ENCODE results near the gene ST8SIA1.
"Not testable (repeated sequence)": the region's sequence is repeated elsewhere in the genome, so short reads cannot be mapped to it uniquely, and the experiment has no call there.

The ST8SIA1 gene, protein sequence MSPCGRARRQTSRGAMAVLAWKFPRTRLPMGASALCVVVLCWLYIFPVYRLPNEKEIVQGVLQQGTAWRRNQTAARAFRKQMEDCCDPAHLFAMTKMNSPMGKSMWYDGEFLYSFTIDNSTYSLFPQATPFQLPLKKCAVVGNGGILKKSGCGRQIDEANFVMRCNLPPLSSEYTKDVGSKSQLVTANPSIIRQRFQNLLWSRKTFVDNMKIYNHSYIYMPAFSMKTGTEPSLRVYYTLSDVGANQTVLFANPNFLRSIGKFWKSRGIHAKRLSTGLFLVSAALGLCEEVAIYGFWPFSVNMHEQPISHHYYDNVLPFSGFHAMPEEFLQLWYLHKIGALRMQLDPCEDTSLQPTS

GRCh38 chr12:22334410-22335100 is at the start of gene ST8SIA1:
Gene ST8SIA1, minus strand, starts transcription at chr12:22334707. Its CDS starts 475 bp downstream, at chr12:22334232.
- peak in 2 of 4 experiments; percentile 7 to 18 for DNase-seq

- no peak for DNase-seq
Measured at GRCh38 chr12:22380031-22380430, 45.5 kb upstream of the ST8SIA1 start.

DNA sequence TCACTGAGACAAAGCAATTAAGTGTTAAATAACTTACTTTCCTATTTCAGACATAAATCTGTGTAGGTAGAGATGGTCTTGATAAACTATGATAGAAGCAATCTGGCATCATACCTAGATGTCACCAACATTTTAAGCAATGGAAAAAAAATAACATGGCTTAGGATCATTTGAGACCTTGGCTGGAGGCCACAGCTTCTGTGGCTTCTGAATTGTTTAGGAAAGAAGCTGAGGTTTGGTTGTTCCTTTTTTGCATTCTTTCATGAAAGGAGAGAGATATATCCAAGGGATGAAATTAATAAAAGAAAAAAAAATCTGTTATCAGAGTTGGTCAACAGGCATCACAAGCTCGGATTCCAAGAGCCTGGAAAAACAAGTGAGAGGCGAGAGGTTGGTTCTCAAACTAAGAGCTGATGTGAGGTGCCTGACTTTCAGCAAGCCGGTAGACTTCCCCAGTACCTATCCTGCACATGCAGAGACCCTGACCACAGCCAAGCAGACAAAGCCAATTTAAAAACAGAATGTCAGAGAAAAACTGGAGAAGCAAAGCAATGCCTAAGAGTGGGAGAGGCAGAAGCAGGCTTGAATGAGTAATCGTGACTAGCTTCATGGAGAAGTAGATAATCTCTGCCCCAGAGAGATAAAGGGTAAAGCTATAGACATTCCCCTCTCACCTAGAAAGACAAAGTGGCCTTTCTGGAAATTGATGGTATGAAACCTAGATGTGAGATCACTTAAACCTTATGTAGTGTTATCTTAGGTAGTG is 43.4 kb upstream of the ST8SIA1 start:
- no peak for DNase-seq

DNA sequence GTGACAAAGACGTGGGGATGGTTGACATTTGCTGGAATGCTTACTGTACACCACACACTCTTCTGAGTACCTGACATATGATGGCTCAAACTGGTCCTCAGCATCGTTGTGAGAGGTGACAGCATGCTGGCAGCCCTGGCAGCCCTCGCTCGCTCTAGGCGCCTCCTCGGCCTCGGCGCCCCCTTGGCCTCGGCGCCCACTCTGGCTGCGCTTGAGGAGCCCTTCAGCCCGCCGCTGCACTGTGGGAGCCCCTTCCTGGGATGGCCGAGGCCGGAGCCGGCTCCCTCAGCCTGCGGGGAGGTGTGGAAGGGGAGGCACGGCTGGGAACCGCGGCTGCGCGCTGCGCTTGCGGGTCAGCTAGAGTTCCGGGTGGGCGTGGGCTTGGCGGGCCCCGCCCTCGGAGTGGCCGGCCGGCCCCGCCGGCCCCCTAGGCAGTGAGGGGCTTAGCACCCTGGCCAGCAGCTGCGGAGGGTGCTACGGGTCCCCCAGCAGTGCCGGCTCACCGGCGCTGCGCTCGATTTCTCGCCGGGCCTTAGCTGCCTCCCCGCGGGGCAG is 42.2 kb upstream of the ST8SIA1 start:
- not testable (repeated sequence) for DNase-seq

DNA sequence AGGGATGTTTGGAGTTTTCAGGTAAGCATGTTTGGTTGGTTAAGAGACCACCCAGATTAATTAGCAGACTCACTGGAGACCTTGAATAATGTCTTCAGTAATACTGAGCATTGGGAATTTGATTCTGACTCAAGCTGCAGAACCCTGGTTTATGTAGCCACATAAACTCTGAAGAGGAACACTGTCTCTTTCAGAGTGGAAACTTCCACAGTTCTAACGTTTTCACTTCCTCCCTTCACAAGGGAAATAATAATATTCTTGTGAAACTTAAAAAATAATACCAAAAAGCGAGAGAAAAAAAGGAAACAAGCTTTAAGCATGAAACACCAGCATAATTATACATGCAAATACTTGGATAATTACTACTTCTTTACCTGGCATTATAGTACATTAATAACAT is 40.0 kb upstream of the ST8SIA1 start:
- no peak for DNase-seq

DNA sequence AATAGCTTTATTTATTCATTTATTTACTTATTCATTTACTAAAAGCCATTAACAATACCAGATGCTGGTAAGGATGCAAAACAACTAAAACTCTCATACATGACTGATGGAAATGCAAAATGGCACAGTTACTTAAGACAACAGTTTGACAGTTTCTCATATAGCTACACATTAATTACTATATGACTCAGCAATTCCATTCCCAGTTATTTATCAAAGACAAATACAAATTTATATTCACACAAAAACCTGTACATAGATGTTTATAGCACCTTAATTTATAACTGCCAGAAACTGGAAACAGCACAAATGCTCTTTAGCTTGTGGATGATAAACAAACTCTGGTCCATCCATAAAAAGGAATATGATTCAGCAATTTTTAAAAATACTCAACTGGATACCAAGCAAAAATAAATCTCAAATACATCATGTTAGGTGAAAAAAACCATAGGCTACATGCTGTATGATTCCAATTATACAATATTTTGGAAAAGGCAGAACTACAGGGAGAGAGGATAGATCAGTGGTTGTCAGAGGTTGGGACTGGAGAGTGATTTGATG is 37.9 kb upstream of the ST8SIA1 start:
- DNase-seq, result no peak

GRCh38 chr12:22366181-22366580 is 31.7 kb upstream of the ST8SIA1 start:
- no peak for DNase-seq

DNA sequence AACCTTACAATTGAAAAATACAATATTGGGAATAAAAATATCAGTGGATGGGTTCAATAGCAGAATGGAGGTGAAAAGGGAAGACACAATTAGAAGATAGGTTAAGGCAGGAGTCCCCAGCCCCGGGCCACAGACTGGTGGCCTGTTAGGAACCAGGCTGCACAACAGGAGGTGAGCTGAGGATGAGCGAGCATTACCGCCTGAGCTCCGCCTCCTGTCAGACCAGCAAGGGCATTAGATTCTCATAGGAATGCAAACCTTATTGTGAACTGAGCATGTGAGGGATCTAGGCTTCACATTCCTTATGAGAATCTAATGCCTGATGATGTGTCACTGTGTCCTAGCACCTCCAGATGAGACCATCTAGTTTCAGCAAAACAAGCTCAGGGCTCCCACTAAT is 27.3 kb upstream of the ST8SIA1 start:
- no peak for DNase-seq

DNA sequence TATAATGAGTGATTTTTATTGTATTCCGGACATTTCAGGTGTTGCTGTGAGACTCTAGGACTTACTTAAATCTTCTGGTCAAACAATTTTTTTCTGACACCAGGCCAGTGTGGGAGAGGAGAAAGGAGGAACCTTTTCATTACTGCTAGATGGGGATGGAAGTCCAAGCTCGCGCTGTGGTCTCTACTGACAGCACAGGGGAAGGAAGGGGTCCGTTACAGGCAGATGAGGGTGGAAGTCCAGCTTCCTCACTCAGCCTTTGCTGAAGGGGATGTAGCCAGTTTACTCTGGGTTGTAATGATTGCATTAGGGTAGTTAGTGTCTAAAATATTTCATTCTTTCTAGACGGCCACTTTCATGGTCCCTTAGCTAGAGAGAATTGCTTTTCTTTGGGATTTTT is 26.3 kb upstream of the ST8SIA1 start:
- DNase-seq, result no peak

DNA sequence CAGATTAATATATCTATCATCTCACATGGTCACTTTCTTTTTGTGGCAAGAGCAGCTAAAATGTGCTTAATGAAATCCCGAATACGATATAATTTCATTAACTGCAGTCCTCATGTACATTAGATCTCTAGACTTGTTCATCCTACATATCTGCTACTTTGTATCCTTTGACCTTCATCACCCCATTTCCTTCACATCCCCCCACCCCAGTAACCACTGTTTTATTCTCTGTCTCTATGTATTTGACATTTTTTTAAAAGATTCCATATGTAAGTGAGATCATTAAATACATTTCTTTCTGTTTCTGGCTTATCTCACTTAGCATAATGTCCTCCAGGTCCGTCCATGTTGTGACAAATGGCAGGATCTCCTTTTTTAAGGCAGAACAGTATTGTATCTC is 23.0 kb upstream of the ST8SIA1 start:
- DNase-seq, result no peak

GRCh38 chr12:22356231-22356630 is 21.7 kb upstream of the ST8SIA1 start:
- no peak for DNase-seq

- no peak for DNase-seq
Measured at GRCh38 chr12:22355011-22355580, 20.6 kb upstream of the ST8SIA1 start.

DNA sequence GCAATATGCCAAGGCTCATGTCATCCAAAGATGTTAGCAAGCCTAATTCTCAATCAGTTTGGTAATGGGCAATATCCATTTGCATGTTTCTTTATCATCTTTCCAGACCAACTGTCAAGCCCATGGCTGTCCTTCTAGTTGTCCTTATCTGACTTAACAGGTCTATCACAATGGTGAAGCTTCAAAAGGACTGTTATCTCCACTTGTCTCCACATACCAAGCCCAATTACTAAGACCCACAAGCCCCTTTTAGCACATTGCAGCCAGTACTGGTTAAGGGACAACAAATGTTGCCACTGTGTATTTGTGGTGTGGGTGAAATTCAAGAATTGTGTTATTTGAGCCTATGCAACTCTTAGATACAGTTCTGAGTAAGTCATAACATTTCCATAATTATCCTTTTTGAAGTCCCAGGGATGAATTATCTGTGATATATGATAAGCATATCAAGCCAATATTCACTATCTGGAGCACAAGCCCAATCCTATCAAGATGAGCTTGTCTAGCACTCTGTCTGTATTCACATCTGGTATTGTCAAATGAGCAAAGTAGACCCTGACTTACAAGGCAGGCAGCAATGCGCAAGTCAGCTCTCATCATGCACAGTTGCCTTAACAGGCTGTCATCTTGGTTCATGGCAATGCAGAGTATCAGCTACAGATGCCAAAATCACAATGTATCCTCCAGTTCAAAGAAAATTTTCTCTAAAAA is 19.3 kb upstream of the ST8SIA1 start:
- no peak for DNase-seq

- no peak for DNase-seq
Measured at GRCh38 chr12:22350886-22351285, 16.4 kb upstream of the ST8SIA1 start.

DNA sequence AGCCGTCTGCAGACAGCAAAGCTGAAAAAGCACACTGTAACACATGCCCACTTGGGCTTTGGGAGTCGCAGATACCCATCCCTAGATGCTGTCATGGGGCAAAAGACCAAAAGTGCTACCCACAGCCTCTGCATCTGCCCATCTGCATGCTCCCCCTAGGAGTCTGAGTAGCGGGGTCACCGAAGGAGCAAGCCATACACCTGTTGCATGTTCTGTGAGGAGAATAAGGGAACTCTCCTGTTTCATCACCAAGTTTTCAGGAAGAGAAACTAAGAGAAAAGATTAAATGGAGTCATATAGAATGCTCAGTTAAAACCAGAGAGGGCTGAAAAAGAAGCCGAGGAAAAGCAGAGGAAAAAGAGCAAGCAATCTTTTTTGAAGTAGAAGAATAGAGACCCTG is 13.7 kb upstream of the ST8SIA1 start:
- no peak for DNase-seq

DNA sequence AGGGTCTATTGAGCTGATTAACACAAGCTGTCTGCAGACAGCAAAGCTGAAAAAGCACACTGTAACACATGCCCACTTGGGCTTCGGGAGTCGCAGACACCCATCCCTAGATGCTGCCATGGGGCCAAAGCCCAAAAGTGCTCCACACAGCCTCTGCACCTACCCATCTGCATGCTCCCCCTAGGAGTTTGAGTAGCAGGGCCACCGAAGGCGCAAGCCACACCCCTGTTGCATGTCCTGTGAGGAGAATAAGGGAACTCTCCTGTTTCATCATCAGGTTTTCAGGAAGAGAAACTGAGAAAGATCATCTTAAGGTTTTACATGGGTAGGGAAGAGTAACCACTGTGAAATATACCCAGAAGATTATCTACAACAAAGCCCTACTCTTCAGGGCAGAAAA is 5.6 kb upstream of the ST8SIA1 start:
- DNase-seq, result no peak

- no peak for DNase-seq
Measured at GRCh38 chr12:22339691-22340090, 5.2 kb upstream of the ST8SIA1 start.

GRCh38 chr12:22335794-22336166 is 1.3 kb upstream of the ST8SIA1 start:
- no peak for DNase-seq

DNA sequence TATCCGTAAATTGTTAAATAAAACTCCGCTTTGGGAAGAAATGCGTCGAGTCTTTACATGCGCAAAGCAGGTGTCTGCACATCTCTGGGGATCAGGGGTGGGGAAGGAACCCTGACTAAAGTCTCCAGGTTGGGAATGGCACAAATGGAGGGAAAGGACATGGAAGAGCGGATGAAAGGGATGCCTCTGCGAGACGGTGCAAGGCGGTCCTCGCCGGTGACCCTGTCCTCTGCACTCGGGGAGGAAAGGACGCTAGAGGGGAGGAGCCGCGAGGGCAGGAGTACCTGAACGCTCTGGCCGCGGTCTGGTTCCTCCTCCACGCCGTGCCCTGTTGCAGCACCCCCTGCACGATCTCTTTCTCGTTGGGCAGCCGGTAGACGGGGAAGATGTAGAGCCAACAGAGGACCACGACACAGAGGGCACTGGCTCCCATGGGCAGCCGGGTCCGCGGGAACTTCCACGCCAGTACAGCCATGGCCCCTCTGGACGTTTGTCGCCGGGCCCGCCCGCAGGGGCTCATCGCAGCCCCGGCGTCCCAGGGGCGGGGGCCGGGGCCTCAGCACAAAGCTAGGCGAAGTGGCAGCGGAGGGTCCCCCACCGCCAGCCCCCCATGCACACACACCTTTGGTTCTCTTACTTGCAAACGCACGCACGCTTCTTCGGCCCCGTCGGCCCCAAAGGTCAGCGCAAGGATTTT is 646 bp downstream of the ST8SIA1 start:
- DNase-seq, result no peak

DNA sequence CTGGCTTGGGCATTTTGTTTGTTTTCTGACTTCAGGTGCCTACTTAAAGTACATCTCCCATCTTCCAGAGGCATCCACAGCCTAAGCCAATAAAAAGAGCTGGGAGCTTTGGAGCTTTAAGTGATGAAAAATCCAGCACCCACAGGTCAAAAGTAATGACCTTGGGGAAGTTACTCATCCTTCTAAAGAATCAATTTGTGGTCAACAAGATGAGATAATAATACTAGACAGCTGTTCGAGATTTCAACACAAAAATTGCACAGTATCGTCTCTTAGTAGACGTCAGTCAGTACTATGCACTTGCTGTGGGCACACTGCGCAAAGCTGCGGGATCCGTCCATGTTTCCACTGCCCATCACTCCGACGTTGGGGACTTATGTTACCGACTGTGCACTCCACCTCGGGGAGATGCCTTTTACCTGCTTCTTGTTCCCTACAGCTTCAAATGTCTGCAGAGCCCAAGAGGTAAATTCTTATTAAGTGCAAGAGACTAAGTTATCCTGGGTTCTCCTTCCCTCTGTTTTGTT is 1.3 kb downstream of the ST8SIA1 start:
- no peak for DNase-seq

DNA sequence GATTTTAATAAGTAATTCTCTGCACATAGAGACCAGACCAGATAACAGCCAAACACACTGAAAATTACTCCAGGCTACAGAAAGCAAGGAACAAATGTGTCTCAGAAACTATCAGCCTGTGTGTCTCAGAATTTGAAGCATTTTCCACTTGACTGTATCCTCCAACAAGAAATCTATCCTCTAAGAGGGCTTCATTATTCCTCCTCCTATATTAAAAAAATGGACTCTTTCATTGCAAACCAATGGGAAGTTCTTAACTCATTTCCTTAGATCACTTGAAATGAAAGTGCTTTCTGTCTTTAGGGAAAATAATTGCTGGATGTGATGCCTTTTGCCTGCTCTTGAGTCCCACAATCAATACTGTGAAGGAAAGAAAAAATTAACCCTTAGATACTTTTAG is 2.3 kb downstream of the ST8SIA1 start:
- no peak for DNase-seq

All from activated naive CD4-positive, alpha-beta T cell (primary cell).